Mesodermal cell (in vitro differentiated cells): Measurements from ENCODE around the gene GSTP1.
"Not testable (repeated sequence)": the region's sequence is repeated elsewhere in the genome, so short reads cannot be mapped to it uniquely, and the experiment has no call there.

ENCODE experiments used
- H3K27ac ChIP-seq: 2 replicates; pipeline ENCODE4 v1.7.0; 2013; ENCODE audit warnings: mild to moderate bottlenecking, low read depth, low read length, moderate library complexity; ENCODE audit not compliant: severe bottlenecking
- H3K36me3 ChIP-seq: 2 replicates; pipeline ENCODE4 v1.7.1; 2013; ENCODE audit warnings: mild to moderate bottlenecking, low read length, moderate library complexity; ENCODE audit not compliant: control insufficient read depth, insufficient read depth
- H3K4me1 ChIP-seq: one replicate; pipeline ENCODE4 v1.7.1; 2013; ENCODE audit warnings: mild to moderate bottlenecking, low read length; ENCODE audit not compliant: insufficient read depth, control insufficient read depth, poor library complexity, severe bottlenecking
- H3K4me3 ChIP-seq: 2 replicates; pipeline ENCODE4 v1.7.0; 2013; ENCODE audit warnings: low read length, control low read depth, mild to moderate bottlenecking; ENCODE audit not compliant: insufficient read depth, poor library complexity, severe bottlenecking; ENCODE audit errors: extremely low read depth
- H3K9me3 ChIP-seq: 2 replicates; pipeline ENCODE4 v1.7.1; 2013; ENCODE audit warnings: mild to moderate bottlenecking, low read length, moderate library complexity; ENCODE audit not compliant: control insufficient read depth
- WGBS, 2 experiments: methylation state at CpG; one replicate each; pipeline ENCODE4 v1.1.5; 2013; ENCODE audit warnings: missing lambda C conversion rate in 2 of 2; ENCODE audit not compliant: insufficient coverage in 2 of 2; 5-methylcytosine and 5-hydroxymethylcytosine counted together

The GSTP1 gene

GRCh38 chr11:67544616-67545242 is 38.9 kb upstream of the GSTP1 start:
- Histone ChIP-seq H3K4me1 (no peaks in the 10 kb centered on the region), H3K27ac (no peak overlapping the region), H3K9me3 (peaks cover 1% of the 10 kb centered on the region), H3K4me3 (no peak overlapping the region), H3K36me3 (no peaks in the 10 kb centered on the region)
- WGBS, 2 experiments: 92 to 93% methylated on average over 9 to 10 of the region's 10 CpGs

GRCh38 chr11:67545280-67545679 is 38.3 kb upstream of the GSTP1 start:
- H3K36me3 ChIP-seq: no peaks in the 10 kb centered on the region
- H3K4me3 ChIP-seq: no peak overlapping the region
- WGBS, 2 experiments: 88 to 92% methylated on average over 5 of the region's 8 CpGs
- no peaks in the 10 kb centered on the region for H3K4me1 ChIP-seq
- no peak overlapping the region for H3K27ac ChIP-seq
- H3K9me3 ChIP-seq: peaks cover 5% of the 10 kb centered on the region

- WGBS, 2 experiments: 90 to 94% methylated on average over 2 to 3 of the region's 4 CpGs
- not testable (repeated sequence) for H3K4me3 ChIP-seq, H3K27ac ChIP-seq, H3K36me3 ChIP-seq, H3K4me1 ChIP-seq
- H3K9me3 ChIP-seq: peaks cover 19% of the 10 kb centered on the region
These were observed 35.5 kb upstream of the GSTP1 start for GRCh38 chr11:67548112-67548511.

DNA sequence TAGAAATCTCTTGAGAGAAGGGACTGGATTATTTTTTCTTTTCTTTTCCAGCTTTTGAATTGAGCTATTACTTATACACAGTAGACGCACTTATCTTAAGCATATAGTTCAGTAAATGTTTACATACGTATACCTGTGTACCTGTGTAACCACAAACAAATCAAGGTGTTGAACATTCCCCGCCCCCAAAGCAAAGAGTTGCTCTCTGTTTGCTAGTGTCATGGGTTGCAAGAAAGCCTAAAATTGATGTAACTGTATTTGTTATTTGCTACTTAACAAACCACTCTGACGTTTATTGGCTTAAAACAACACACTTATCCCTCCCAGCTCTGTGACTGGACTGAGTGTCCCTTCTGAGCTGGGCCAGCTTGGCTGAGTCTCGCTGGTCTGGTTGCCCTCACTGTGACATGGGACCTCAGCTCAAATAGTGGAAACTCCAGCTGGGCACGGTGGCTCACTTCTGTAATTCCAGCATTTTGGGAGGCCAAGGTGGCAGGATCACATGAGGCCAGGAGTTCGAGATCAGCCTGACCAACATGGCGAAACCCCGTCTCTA is 35.0 kb upstream of the GSTP1 start:
- 95 to 97% methylated on average over 6 to 7 of the region's 9 CpGs for WGBS, 2 experiments
- no peaks in the 10 kb centered on the region for H3K36me3 ChIP-seq
- no peak overlapping the region for H3K27ac ChIP-seq
- no peaks in the 10 kb centered on the region for H3K4me1 ChIP-seq
- H3K4me3 ChIP-seq: no peak overlapping the region
- H3K9me3 ChIP-seq: peaks cover 19% of the 10 kb centered on the region

DNA sequence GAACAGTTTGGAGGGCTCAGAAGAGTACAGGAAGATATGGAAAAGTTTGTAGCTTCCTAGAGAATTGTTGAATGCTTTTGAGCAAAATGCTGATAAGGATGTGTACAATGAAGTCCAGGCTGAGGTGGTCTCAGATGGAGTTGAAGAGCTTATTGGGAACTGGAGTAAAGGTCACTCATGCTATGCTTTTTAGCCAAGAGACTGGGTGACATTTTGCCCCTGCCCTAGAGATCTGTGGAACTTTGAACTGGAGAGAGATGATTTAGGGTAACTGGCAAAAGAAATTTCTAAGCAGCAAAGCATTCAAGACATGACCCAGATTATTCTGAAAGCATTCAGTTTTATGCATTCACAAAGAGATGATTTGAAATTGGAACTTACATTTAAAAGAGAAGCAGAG is 32.5 kb upstream of the GSTP1 start:
- H3K27ac ChIP-seq: no peak overlapping the region
- H3K36me3 ChIP-seq: no peaks in the 10 kb centered on the region
- H3K9me3 ChIP-seq: peaks cover 19% of the 10 kb centered on the region
- H3K4me1 ChIP-seq: no peaks in the 10 kb centered on the region
- no peak overlapping the region for H3K4me3 ChIP-seq

- not testable (repeated sequence) for H3K4me3 ChIP-seq, H3K27ac ChIP-seq, H3K4me1 ChIP-seq, H3K36me3 ChIP-seq
- H3K9me3 ChIP-seq: peaks cover 19% of the 10 kb centered on the region
These were observed 31.9 kb upstream of the GSTP1 start for GRCh38 chr11:67551697-67552096.

- 82% methylated on average over 3 of the region's 3 CpGs; no CpG with 5 or more reads in 1 of the 2 experiments for WGBS, 2 experiments
- Histone ChIP-seq H3K4me1 (no peaks in the 10 kb centered on the region), H3K4me3 (no peak overlapping the region), H3K36me3 (no peaks in the 10 kb centered on the region), H3K27ac (no peak overlapping the region), H3K9me3 (peaks cover 14% of the 10 kb centered on the region)
These were observed 27.4 kb upstream of the GSTP1 start for GRCh38 chr11:67556244-67556643.

GRCh38 chr11:67558084-67558772 is 25.4 kb upstream of the GSTP1 start:
- H3K9me3 ChIP-seq: no peaks in the 10 kb centered on the region
- no peaks in the 10 kb centered on the region for H3K36me3 ChIP-seq
- peaks cover 12% of the 10 kb centered on the region for H3K4me1 ChIP-seq
- no peak overlapping the region for H3K27ac ChIP-seq
- 94 to 96% methylated on average over 16 to 19 of the region's 19 CpGs for WGBS, 2 experiments
- no peak overlapping the region for H3K4me3 ChIP-seq

DNA sequence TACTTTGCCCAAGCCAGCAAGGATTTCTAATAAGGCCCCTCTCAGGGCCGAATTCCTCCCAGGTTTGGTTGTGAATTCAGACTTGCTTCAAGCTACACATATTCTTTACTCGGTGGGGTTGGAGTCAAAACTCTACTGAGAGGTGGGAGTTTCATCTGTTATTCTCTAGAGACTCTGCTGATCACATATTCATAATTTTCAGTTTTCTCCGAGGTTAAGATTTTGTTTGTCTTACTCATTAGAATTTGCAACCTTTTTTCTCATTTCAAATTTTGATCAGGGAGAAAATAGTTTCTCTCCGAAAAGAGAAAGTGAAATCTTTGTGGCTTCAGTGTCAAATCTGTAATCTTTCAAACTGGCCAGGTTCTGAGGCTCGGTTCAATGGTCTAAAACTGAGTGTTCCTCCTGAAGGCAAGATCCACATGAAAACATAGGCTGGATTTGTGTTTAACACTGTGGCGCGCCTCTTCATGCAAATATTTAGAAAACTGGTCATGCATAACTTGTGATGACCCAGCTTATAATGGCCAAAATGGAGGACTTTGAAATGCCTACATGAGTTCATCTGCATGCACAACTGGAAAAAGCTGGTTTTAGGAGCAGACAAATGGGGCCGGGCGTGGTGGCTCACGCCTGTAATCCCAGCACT is 21.5 kb upstream of the GSTP1 start:
- Histone ChIP-seq H3K27ac (peak overlapping the region; percentile 96), H3K36me3 (no peaks in the 10 kb centered on the region), H3K4me1 (peaks cover 24% of the 10 kb centered on the region), H3K9me3 (no peaks in the 10 kb centered on the region), H3K4me3 (no peak overlapping the region)
- 81 to 84% methylated on average over 7 of the region's 10 CpGs for WGBS, 2 experiments

DNA sequence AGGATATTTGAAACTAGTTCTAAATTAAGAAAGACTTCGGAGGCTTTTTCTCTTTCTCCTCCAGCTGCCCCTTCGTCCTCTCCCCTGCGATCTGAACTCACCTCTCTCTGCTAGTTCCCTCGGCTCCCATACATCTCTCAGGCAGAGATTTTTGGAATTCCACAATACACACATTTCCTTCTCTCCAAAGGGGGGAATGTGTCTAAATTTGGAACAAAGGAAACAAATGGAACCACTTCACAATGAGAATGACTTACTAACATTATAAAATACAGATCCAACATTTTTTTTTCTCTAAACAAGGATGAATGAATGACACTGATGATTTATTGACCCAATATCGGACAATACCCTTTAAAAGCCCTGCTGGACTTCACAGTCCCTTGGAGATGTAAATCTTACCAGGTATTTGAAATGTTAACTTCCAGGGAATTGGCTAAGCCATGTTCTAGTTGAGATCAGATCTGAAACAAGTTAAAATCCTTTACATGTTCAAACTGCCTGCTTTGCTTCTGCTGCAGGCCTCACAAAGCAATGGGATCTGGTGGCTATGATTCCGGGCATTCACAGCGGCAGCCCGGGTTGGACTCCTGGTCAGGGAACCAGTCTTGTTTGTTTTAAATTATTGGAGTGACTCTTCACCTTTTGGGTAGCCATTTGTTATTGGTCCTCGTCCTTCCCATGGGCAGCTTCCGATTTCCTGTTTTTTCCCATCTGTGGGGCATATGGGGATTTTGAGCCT is 20.5 kb upstream of the GSTP1 start:
- Histone ChIP-seq H3K4me3 (no peak overlapping the region), H3K36me3 (no peaks in the 10 kb centered on the region), H3K27ac (peak overlapping the region; percentile 96), H3K9me3 (no peaks in the 10 kb centered on the region), H3K4me1 (peaks cover 24% of the 10 kb centered on the region)
- WGBS, 2 experiments: 83 to 91% methylated on average over 8 to 10 of the region's 10 CpGs
